Measurements from ENCODE around the gene C12orf75. TPM values are rescaled to one million over a fixed set of nuclear protein-coding genes. Genes with fewer than 3 reads are reported as not detected.

C12orf75 gene
- total and polyA plus RNA-seq, 5 donors from 2014 or later = 53.0 to 184 (median 86.1) TPM

- DNase-seq = peak; percentile 24 to 63 (median 40)
- Mint-ChIP-seq H3K4me3 (no peak overlapping the region), H3K9me3 (no peaks in the 10 kb centered on the region), H3K27me3 (peaks cover 6% of the 10 kb centered on the region), H3K36me3 (no peaks in the 10 kb centered on the region), H3K27ac (no peak overlapping the region), H3K4me1 (no peaks in the 10 kb centered on the region)
- Histone ChIP-seq H3K4me1 (ENCODE audit: control insufficient read depth, insufficient read depth, low read length, poor library complexity, severe bottlenecking) (no peaks in the 10 kb centered on the region), H3K27ac (ENCODE audit: insufficient read depth, low read length, poor library complexity, severe bottlenecking) (no peak overlapping the region), H3K36me3 (ENCODE audit: control insufficient read depth, insufficient read depth, low read length) (no peaks in the 10 kb centered on the region), H3K27me3 (ENCODE audit: control insufficient read depth, insufficient read depth, low read length) (no peaks in the 10 kb centered on the region), H3K4me3 (ENCODE audit: low read depth, low read length) (no peak overlapping the region), H3K9me3 (ENCODE audit: control insufficient read depth in 2 of 2, low read length in 2 of 2) (no peaks in the 10 kb centered on the region)
- ATAC-seq (ENCODE audit: low read depth in 2 of 2) = peak in 1 of 2 donors; percentile 39
These were observed 90.3 kb downstream of the C12orf75 start for GRCh38 chr12:105420659-105421240.

Other genes starting within 250 kb of the C12orf75 start
- gene ALDH1L2, start 246.2 kb upstream of the C12orf75 start, total RNA-seq = not detected
- not detected for gene ALDH1L2, start 246.2 kb upstream of the C12orf75 start, polyA plus RNA-seq
- 41.2 TPM for gene WASHC4, start 223.0 kb upstream of the C12orf75 start, total RNA-seq
- 10 to 100 TPM; 24.0 to 33.1 (median 27.7) TPM for gene WASHC4, start 223.0 kb upstream of the C12orf75 start, polyA plus RNA-seq
- 58.3 TPM for gene APPL2, start 94.5 kb upstream of the C12orf75 start, total RNA-seq
- 10 to 100 TPM; 11.4 to 16.6 (median 13.8) TPM for gene APPL2, start 94.5 kb upstream of the C12orf75 start, polyA plus RNA-seq